NOMO-1 treated with dmso at 0.1 percent for 144 hours (cell line): ENCODE measurements around the gene NASP.

Source experiments
- DNase-seq: peaks from one replicate; lab custom pipeline; 2025; ENCODE audit not compliant: unreplicated experiment; lab: John Stamatoyannopoulos, UW

The NASP gene

DNA sequence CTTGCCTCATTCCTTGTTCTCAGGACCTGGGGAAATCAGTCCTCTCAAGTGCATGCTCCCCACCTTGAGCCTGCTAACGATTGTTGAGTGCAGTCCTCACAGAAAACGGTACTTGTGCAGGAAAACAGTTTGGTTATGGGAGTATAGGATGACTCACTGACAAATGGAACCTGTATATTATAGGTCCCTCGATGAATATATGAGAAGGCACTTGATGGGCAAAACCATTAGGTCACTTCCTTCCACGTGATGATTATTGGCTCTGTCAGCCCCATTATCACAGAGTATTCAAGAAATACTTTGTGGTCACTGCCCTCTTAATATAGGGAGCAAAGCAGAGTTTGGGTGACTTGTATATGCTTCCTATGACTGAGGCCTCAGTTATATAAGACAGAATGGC, 33.8 kb downstream of the NASP start:
- no peak for DNase-seq

GRCh38 chr1:45619149-45619921, 35.5 kb downstream of the NASP start:
- no peak for DNase-seq

DNA sequence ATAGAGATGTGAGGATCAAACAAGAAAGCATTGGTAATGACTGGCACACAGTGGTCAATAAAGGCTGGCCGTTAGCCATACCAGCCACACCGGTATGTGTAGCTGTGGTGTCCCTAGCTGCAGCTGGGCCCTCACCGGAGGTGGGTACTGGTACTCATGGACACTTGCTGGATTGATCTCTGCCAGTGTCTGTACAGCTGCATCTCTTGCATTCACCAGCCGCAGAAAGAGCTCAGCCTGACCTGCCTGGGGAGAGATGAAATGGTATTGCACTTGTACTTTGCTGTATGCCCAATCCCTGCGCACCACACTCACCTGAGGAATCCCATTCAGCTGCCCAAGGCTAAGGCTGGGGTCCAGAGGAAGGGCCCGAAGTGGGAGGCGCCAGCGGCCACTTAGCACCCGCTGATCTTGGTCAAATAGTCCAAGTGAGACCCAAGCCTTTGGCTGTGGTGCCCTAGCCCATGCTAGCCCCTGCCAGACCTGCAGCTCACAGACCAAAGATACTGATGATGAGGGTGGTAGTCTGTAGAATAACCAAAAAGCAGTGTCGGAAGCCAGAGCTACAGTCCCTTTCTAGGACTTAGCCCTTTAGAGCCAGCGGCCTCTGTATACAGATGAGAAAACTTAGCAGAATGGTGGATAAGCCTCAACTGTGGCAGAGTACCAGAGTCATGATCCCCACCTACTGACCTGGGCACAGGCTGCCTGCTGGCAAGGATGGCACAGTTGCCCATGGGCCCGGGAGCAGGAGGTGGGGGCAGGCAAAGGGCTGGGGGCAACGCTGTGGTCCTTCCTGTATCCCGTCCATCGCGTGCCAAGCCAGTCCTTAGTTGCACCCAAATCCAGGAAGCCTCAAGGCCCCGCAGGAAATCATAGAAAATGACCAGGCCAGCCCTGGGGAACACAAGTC, 37.0 kb downstream of the NASP start:
- DNase-seq, result no peak

GRCh38 chr1:45621501-45621836, 37.6 kb downstream of the NASP start:
- no peak for DNase-seq

DNA sequence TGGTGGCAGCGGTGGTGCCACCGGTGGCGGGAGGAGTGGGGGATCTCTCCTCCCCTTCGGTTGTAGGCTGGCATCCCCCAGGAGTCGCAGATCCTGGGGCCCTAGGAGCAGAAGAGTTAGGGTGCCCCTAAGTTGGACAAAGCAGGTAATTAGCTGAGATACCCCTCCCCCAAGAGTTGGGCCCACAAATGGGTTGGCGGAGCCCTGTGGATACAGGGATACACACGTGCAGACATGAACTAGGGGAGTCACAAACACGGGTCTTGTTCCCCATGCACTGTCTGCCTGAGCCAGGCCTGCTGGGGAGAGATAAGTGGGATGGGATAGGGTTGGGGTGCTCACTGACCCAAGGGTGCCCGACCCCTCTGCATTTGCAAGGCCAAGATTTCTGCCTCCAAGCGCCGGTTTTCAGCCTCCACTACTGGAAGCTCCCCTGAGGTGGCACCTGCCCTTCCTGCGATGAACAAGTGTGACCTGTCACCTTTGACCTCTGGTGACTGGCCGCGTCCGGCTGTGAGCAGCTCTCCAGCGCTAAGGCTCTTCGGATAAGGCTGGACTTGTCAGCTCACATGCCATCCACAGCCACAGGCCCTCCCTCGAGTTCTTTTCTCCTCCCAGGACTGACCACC, 38.2 kb downstream of the NASP start:
- no peak for DNase-seq

GRCh38 chr1:45622524-45623394, 38.9 kb downstream of the NASP start:
- no peak for DNase-seq

DNA sequence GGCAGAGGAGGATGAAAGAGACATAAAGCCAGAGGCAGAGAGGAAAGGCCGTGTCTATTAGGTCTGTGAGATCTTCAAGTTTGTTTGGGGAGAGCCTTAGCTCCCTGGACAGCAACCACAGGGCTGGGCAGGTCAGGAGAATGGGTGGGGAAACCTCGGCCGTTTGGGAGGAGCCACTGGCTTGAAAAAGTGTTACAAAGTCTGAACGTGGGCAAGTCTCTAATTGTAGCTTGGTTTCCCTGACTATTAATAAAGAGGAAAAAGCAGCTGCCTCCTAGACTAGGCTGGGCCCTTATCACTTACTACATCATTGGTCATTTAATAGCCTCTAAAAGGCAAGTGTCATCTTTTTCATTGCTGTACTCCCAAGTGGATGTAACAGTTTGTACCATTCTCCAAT, 40.1 kb downstream of the NASP start, which contains the start of gene CCDC17:
Gene CCDC17, minus strand, starts transcription at position 83 of the 400 bp plus-strand sequence. CDS start 145 bp downstream, outside the sequence.
- DNase-seq, result no peak

- no peak for DNase-seq
Observed at GRCh38 chr1:45629035-45629434, 45.2 kb downstream of the NASP start.

GRCh38 chr1:45630429-45630828, 46.6 kb downstream of the NASP start:
- no peak for DNase-seq

DNA sequence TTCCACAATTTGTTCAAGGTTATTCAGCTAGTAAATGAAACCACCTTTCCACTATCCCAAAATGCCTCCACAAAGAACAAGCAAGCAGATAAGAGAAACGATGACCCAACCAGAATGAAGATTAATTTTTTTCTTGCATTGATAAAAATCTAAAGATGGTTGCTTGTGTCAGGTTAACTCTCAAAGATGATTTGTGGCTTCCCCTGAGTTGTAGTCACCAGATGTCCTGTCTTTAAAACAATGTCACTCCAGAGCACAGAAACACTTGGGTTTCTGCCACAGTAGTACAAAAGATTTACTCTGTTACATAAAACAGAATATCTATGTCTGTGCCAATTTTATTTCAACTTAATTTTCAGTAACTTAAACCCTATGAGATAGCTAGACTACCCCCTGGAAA, 51.4 kb downstream of the NASP start:
- no peak for DNase-seq

DNA sequence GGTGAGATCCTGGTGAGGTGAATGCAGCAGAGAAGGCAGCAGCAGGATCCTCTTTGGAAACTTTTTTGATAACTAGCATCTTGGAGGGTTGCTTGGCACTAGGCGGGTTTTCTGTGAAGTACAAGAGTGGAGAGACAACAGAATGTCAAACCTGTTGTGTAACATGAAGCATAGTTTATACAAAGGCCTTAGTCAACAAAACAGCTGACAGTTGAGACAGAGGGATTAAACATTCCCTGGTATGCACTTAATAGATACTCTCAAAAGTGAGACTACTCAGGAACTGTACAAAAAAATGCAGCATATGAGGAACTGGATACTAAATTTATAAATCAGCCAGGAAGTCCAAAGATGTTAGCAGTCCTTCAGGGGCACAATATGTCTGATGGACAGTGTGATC, 56.5 kb downstream of the NASP start:
- no peak for DNase-seq

DNA sequence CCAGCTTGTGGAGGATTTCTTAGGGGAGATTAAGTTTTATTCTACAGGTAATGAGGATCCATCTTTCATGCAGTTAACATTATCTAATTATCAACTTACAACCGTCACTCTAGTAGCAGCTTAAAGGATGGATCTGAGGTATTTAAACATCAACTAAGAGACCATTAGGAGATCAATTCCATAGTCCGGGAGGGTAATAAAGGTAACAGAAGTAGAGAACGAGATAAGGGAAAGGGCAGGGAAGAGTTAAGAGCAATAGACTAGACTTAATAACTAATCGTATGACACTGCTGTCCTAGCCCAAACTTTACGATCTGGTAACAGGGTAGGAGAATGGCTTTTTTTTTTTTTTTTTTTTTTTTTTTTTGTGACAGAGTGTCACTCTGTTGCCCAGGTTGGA, 59.5 kb downstream of the NASP start:
- no peak for DNase-seq

GRCh38 chr1:45643978-45644377, 60.1 kb downstream of the NASP start:
- no peak for DNase-seq

GRCh38 chr1:45644661-45645060, 60.8 kb downstream of the NASP start:
- no peak for DNase-seq

GRCh38 chr1:45647248-45648021, 63.6 kb downstream of the NASP start:
- no peak for DNase-seq

DNA sequence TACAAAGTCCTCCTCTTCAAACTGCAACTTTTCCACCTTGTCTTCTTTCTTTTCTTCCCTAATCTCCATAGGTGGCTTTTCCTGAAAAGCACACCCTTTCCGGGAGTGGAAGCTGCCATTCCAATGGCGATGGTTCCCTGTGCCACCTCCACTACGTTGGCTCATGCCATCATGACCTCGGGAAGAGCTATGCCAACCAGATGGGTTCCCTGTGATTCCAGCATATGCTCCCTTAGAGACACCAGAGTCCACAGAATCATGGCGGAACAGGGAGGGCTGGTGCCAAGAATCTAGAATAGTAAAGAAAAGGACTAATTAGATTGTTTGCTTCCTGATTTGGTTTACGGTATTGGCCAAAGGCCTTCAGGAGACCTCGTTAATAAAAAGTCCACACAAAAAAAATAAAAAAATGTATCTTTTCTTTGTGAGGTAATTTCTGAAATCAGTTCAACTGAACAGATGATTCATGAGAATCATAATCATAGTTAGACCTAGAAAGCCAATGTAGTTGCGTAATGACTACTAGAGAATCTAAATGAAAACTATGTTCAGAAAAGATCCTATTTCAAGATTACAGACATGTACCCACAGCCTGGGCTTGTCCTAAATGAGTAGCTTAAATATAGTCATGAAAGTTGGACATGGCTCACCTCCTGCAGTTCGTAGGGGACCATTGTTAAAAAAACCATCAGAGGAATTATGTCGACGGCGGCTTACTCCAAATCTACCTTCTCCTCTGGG, 70.9 kb downstream of the NASP start:
- DNase-seq, result no peak

DNA sequence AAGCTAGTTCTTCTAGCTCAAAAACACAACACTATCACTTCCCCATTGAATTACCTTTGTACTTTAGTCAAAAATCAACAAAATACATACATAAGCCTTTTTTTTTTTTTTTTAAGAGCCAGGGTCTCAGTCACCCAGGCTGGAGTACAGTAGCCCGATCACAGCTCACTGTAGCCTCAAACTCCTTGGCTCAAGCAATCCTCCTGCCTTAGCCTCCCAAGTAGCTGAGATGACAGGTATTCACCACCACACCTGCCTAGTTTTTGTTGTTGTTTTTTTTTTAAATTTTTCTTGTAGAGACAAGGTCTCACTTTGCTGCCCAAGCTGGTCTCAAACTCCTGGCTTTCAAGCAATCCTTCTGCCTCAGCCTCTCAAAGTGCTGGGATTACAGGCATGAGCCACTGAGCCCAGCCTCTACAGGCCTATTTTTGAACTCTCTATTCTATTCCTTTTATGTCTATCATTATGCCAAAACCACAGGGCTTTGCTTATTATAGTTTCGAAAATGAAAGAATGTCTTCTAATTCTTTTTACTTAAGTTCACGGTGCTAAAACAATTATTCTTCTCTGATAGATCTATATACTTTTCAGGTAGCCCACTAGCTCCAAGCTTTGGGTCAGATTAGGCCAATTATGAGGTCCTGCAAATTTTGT, 72.9 kb downstream of the NASP start:
- DNase-seq, result no peak

GRCh38 chr1:45658171-45658570, 74.3 kb downstream of the NASP start:
- DNase-seq, result no peak

DNA sequence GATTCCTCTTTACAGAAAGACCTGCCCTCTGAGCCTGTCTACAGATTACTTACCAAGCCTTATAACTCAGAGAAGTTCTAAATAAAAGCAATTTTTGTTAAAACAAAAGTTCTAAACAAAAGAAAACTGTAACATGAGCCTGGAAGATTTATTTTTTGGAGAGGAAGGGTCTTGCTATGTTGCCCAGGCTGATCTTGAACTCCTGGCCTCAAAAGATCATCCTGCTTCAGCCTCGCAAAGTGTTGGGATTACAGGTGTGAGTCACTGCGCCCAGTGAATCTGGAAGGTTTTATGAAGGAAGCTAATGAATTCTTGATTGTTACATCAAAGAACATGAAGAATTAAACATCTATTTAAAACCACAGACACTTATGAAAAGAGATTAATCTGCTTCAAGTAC, 75.4 kb downstream of the NASP start:
- DNase-seq, result no peak
